Measurements from ENCODE around the gene DRC7.
"Not testable (repeated sequence)": the region's sequence is repeated elsewhere in the genome, so short reads cannot be mapped to it uniquely, and the experiment has no call there.

DRC7 gene

GRCh38 chr16:57739756-57740422, 45.3 kb downstream of the DRC7 start:
- DNase-seq: no peak

DNA sequence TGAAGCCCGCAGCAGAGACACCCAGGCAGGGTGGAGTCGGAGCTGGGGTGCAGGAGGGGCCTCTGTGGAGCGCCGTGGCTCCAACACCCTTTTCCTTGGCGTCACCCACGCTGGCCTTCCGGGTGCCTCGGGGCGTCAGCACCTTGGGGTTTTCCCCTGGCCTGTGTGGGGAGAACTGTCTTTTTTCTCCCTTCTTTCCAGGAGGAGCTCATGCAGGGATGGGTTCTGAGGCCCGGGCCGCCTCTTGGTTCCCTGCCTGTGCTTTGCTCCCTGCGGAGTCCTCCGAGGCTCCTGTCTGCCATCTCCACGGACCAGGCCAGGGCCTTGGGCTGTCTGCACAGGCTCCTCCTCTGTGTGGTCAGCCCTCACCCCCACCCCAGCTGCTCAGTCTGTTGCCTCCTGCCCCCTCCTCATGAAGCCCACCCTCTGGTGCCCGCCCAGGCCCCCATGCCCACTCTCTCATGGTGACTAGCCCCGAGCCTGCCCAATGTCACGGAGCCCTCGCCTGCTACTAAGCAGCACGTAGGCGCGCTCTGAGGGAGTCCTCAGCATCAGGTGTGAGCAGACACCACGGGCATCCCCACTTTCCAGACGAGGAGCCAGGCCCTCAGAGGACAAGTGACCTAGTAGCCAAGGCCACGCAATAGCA, 45.9 kb downstream of the DRC7 start:
- DNase-seq: no peak

DNA sequence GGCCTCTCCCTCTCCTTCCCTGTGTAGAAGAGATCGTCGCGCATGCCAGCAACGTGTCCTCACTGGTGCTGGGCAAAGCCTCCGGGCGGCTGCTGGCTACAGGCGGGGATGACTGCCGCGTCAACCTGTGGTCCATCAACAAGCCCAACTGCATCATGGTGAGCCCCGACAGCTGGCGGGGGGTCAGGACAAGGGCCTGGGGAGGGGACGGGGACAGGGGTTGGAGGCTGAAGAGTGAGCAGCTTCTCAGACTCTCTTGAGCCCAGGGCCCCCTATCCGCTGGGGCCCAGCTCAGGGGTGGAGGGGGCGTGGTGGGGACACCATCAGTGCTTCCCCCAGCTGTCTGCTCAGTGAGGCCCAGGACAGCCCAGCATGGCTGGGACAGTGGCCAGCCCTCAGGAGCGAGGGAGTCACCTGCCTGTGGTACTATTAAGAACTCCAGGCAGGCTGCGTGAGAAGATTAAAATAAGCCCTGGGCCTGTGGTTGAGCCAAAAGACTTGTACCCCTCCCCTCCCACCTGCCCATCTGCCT, 47.1 kb downstream of the DRC7 start:
- no peak for DNase-seq

GRCh38 chr16:57742543-57742942, 47.9 kb downstream of the DRC7 start:
- DNase-seq: no peak

GRCh38 chr16:57743458-57743857, 48.9 kb downstream of the DRC7 start:
- DNase-seq: no peak

GRCh38 chr16:57743886-57744641, 49.5 kb downstream of the DRC7 start:
- DNase-seq: no peak

GRCh38 chr16:57744642-57744903, 50.0 kb downstream of the DRC7 start:
- no peak for DNase-seq

GRCh38 chr16:57745768-57746167, 51.2 kb downstream of the DRC7 start:
- no peak for DNase-seq

GRCh38 chr16:57746316-57746715, 51.7 kb downstream of the DRC7 start:
- not testable (repeated sequence) for DNase-seq

DNA sequence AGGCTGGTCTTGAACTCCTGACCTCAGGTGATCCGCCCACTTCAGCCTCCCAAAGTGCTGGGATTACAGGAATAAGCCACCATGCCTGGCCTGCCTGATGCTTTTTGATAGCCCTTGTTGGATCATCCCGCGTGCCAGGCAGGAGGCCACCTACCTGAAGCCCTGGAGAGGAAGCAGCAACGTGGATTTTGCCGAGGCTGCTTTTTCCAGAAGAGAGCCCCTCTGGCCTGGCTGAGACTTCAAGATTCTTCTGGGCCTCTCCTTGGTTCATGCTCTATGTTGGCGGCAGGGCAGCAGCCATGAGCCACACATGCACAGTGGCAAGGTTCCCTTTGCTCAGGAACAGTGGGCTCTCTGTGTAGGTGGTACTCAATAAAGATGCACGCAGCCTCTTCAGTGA, 52.5 kb downstream of the DRC7 start:
- DNase-seq: no peak

DNA sequence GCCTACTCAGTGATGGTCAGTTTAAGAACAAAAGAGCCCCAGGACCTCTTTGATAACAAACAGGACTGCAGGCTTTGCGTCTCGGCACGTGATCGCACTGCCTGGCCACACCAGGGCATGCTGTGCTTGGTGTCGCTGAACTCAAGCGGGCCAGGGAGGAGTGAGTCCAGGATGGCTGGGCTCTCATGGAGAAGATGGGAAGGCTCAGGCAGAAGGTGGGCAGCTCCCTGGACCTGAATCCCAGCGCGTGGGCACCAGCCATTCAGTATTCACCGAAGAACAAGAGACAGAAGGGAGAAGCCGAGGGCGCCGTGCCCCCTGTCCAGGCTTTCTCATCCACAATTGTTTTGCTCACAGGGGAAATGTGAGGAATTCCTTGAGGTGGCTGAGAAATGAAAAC, 52.9 kb downstream of the DRC7 start:
- DNase-seq: no peak

GRCh38 chr16:57747996-57748395, 53.4 kb downstream of the DRC7 start:
- no peak for DNase-seq

DNA sequence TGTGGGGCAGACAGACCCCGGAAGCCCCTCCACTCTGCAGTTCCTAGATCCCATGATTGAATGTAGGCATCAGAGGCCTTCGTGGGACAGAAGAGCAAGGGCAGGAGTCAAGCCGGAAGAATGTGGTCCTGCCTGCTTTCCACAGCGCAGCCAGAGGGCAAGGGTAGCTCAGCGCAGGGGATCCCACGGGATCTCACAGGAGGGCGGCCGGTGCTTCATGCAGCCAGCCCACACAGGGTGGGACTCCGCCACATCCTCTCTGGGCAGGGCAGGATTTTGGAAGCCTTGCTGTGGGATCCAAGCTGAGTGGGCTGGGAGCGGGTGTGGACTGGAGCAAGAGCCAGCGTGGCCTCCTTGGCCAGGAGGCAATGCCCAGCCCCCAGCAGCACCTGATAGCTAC, 54.0 kb downstream of the DRC7 start:
- no peak for DNase-seq

DNA sequence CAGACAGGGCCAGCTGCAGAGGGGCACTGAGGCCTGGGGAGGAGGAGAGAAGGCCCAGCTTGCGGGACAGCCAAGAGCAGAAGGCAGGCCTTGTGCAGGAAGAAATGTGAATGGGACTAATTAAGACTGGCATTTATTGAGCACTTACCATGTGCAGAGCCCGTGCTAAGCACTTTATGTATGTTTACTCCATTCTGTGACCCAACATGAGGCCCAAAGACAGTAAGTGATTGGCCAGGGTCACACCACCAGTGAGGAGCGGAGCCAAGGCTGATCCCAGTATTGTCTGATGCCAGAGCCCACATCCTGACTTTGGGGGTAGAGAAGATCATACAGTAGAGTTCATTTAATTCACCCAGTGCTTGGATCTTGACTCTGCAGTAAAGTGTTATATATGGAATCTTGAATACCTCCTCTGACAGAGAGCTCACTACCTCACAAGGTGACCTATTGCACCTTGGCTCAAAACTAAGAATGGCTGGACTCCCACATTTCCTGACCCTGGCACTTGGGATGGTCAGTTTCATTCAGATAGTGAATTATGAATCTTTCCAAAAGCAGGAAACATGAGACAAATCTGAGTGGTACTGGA, 54.6 kb downstream of the DRC7 start:
- no peak for DNase-seq

DNA sequence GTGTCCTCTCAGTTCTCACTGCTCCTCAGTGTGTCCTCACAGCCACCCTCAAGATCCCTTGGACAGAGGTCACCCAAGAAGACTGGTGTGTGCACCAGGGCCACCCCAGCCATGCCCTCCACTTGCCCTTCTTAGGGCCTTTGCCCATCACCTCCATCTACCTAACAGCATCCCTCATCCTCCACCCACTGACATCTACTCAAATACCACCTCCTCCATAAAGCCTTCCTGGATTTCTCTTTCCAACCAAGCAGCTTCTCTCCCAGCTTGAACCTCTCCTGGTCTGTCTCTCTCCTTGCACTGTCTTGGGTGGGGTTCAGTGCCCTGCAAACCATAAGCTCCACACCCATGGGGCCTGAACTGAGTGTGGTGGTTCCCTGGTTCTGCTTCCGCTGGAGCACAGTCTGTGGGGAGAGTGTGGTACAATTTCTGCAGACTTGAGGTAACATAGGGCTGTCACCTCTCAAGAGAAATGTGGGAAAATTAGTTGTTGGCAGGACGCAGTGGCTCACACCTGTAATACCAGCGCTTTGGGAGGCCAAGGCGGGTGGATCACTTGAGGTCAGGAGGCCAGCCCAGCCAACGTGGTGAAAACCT, 55.3 kb downstream of the DRC7 start:
- DNase-seq: no peak

- DNase-seq: no peak
Measured at GRCh38 chr16:57750796-57751538, 56.4 kb downstream of the DRC7 start.

- no peak for DNase-seq
Measured at GRCh38 chr16:57751539-57752202, 57.1 kb downstream of the DRC7 start.

GRCh38 chr16:57752203-57752580, 57.6 kb downstream of the DRC7 start:
- no peak for DNase-seq

GRCh38 chr16:57752581-57753447, 58.2 kb downstream of the DRC7 start:
- no peak for DNase-seq

- DNase-seq: no peak
Measured at GRCh38 chr16:57753448-57754353, 59.1 kb downstream of the DRC7 start.
